Measurements from ENCODE around the gene TRIM68.

- TF ChIP-seq CTCF (IDR thresholded peaks at IDR 0.05), result no peak
- TF ChIP-seq AR (CRISPR knock-in tag; IDR thresholded peaks at IDR 0.05), result no peak
- no peak for TF ChIP-seq NFYB (CRISPR knock-in tag; conservative IDR thresholded peaks at IDR 0.05; ENCODE audit: low read depth)
- TF ChIP-seq ESRRA (CRISPR knock-in tag; IDR thresholded peaks at IDR 0.05; ENCODE audit: borderline replicate concordance), result no peak
- TF ChIP-seq IRF1 (CRISPR knock-in tag; IDR thresholded peaks at IDR 0.05), result no peak
- no peak for TF ChIP-seq MYBL2 (CRISPR knock-in tag; IDR thresholded peaks at IDR 0.05)
- TF ChIP-seq ZNF671 (CRISPR knock-in tag; IDR thresholded peaks at IDR 0.05), result no peak
- TF ChIP-seq ERG (CRISPR knock-in tag; IDR thresholded peaks at IDR 0.05), result no peak
- no peak for TF ChIP-seq CBFB (CRISPR knock-in tag; IDR thresholded peaks at IDR 0.05; ENCODE audit: low read depth)
- no peak for TF ChIP-seq GABPB1 (CRISPR knock-in tag; IDR thresholded peaks at IDR 0.05)
- no peak for TF ChIP-seq PREB (CRISPR knock-in tag; IDR thresholded peaks at IDR 0.05; ENCODE audit: borderline replicate concordance)
- no peak for TF ChIP-seq ETV6 (CRISPR knock-in tag; IDR thresholded peaks at IDR 0.05)
These were observed 27.9 kb downstream of the TRIM68 start for GRCh38 chr11:4580124-4580523.

Measured in WTC11 (cell line).